GM18498 (cell line): Measurements from ENCODE around the gene N4BP2L1.
A peak's percentile ranks its signal among the peaks of the same experiment; 100 is the strongest.
"Not testable (repeated sequence)": the region's sequence is repeated elsewhere in the genome, so short reads cannot be mapped to it uniquely, and the experiment has no call there.

ENCODE experiments used
- ATAC-seq: cut with Tn5 transposase; IDR thresholded peaks from one replicate; pipeline ENCODE4 v1.9.1; 2021; ENCODE audit warnings: mild to moderate bottlenecking, moderate library complexity; ENCODE audit not compliant: unreplicated experiment

The N4BP2L1 gene

GRCh38 chr13:32391101-32391619 lies 36.8 kb downstream of the N4BP2L1 start:
- no peak for ATAC-seq

- no peak for ATAC-seq
Measured at GRCh38 chr13:32390484-32390883, 37.4 kb downstream of the N4BP2L1 start.

GRCh38 chr13:32390048-32390447 lies 37.9 kb downstream of the N4BP2L1 start:
- ATAC-seq, result no peak

- ATAC-seq, result no peak
Measured at GRCh38 chr13:32385410-32385809, 42.5 kb downstream of the N4BP2L1 start.

- no peak for ATAC-seq
Measured at GRCh38 chr13:32384702-32385101, 43.2 kb downstream of the N4BP2L1 start.

GRCh38 chr13:32383836-32384618 lies 43.9 kb downstream of the N4BP2L1 start:
- ATAC-seq, result no peak

- no peak for ATAC-seq
Measured at GRCh38 chr13:32381539-32381938, 46.4 kb downstream of the N4BP2L1 start.

- no peak for ATAC-seq
Measured at GRCh38 chr13:32378012-32378411, 49.9 kb downstream of the N4BP2L1 start.

- ATAC-seq, result no peak
Measured at GRCh38 chr13:32376642-32377415, 51.1 kb downstream of the N4BP2L1 start.

- ATAC-seq, result no peak
Measured at GRCh38 chr13:32370805-32371204, 57.1 kb downstream of the N4BP2L1 start.

- ATAC-seq, result no peak
Measured at GRCh38 chr13:32362574-32362973, 65.4 kb downstream of the N4BP2L1 start.

- not testable (repeated sequence) for ATAC-seq
Measured at GRCh38 chr13:32355935-32356334, 72.0 kb downstream of the N4BP2L1 start.

GRCh38 chr13:32354040-32354439 lies 73.9 kb downstream of the N4BP2L1 start:
- ATAC-seq, result peak; percentile 76

- ATAC-seq, result not testable (repeated sequence)
Measured at GRCh38 chr13:32350839-32351441, 77.0 kb downstream of the N4BP2L1 start.
